ENCODE measurements around the gene CD79A.

The CD79A gene

DNA sequence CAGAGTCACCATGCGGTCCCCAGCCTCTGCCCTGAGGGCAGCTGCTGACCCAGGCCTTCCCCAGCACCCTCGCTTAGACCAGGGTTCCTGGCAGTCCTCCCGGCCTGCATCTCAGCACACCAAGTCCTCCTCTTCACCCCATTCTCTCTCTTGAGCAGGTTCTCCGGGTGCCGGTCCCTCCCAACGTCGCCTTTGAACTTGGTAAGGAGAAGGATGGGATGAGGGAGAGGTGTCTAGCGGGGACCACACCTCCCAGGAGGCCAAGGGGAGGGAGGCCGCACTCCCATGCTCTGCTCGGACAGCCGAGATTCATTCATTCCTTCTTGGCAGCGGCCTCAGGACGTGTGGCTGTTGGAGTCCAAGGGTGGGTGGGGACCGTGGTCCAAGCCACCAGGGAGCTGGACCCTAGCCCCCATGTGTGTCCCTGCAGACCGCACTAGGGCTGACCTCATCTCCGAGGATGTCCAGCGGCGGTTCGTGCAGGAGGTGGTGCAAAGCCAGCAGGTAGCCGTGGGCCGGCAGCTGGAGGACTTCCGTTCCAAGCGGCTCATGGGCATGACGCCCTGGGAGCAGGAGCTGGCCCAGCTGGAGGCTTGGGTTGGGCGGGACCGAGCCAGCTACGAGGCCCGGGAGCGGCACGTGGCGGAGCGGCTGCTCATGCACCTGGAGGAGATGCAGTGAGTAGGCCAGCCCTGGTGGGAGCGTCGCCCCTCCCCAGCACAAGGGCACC lies 15.3 kb downstream of the CD79A start:
- Histone ChIP-seq H3K27ac (no peak overlapping the region), H3K36me3 (peaks cover 27 to 86% (median 52%) of the 10 kb centered on the region in 3 donors), H3K27me3 (no peaks in the 10 kb centered on the region), H3K9me3 (no peaks in the 10 kb centered on the region), H3K4me1 (peaks cover 0 to 9% (median 0%) of the 10 kb centered on the region in 4 donors), H3K4me3 (no peak overlapping the region)
- intact Hi-C loops (cut with DNase I; ENCODE audit: low total_unique reads): no loop called here
- TF ChIP-seq CTCF (IDR thresholded peaks at IDR 0.05): no peak
- no peak for DNase-seq

DNA sequence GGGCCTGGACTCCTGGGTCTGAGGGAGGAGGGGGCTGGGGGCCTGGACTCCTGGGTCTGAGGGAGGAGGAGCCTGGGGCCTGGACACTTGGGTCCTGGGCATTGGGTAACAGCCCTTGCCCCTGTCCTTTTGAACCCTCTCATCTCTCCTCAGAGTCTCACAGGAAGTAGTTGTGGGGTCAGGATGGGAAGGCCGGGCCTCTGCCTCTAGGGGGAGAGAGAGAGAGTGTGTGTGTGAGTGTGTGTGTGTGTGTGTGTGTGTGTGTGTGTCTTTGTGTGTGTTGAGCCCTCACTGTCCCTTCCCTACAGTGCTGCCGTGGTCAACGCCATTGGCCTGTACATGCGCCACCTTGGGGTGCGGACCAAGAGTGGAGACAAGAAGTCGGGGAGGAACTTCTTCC lies 16.8 kb downstream of the CD79A start:
- intact Hi-C loops (cut with DNase I; ENCODE audit: low total_unique reads): no loop called here
- H3K27ac ChIP-seq: no peak overlapping the region
- no peaks in the 10 kb centered on the region for H3K4me1 ChIP-seq
- no peak for TF ChIP-seq CTCF (IDR thresholded peaks at IDR 0.05)
- H3K36me3 ChIP-seq: peaks cover 39 to 93% (median 62%) of the 10 kb centered on the region in 3 donors
- DNase-seq: no peak
- H3K4me3 ChIP-seq: no peak overlapping the region
- no peaks in the 10 kb centered on the region for H3K9me3 ChIP-seq
- H3K27me3 ChIP-seq: no peaks in the 10 kb centered on the region

- intact Hi-C loops (cut with DNase I; ENCODE audit: low total_unique reads): no loop called here
- Histone ChIP-seq H3K4me1 (no peaks in the 10 kb centered on the region), H3K4me3 (no peak overlapping the region), H3K27me3 (no peaks in the 10 kb centered on the region), H3K36me3 (peaks cover 40 to 93% (median 61%) of the 10 kb centered on the region in 3 donors), H3K9me3 (no peaks in the 10 kb centered on the region), H3K27ac (no peak overlapping the region)
- no peak for TF ChIP-seq CTCF (IDR thresholded peaks at IDR 0.05)
- no peak for DNase-seq
Measured at GRCh38 chr19:41894350-41894749, 17.3 kb downstream of the CD79A start.

DNA sequence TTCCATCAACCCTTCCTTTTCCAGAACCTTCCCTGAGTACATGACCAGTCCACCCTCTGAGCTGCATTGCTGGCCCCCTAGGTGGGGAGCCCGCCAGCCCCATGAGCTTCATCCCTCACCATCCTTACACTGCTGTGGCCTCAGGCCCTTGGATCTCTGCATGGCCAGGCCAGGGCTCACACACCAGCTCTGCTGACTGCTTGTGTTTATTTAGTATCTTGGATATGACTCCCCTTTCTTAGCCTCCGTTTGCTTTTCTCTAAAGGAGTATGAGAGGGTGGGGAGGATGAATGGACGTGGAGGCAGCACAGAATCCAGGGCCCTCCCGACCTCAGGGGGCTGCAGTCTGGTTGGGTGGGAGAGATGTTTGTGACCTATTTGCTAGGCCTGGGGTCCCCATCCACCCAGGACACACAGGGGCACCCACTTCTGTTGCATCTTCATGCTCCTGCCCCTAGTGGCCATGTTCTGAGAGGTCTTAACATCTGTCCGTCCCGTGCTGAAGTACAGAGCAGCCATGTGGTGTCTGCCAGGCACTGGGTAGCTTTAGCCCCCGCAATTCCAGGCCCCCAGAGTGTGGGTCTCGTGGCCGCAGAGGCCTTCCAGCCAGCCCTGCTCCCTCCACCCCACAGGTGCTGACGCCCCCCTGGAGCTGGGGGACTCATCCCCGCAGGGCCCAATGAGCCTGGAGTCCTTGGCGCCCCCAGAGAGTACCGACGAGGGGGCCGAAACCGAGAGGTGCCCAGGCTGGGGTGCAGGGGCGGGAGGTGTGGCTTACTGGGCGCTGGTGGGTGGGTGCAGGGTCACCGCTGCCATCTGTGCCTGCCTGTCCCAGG lies 18.9 kb downstream of the CD79A start:
- Histone ChIP-seq H3K9me3 (no peaks in the 10 kb centered on the region), H3K4me3 (no peak overlapping the region), H3K27ac (no peak overlapping the region), H3K4me1 (no peaks in the 10 kb centered on the region), H3K27me3 (no peaks in the 10 kb centered on the region), H3K36me3 (peaks cover 49 to 93% (median 69%) of the 10 kb centered on the region in 3 donors)
- DNase-seq: no peak
- no peak for TF ChIP-seq CTCF (IDR thresholded peaks at IDR 0.05)
- intact Hi-C loops (cut with DNase I; ENCODE audit: low total_unique reads): no loop called here

DNA sequence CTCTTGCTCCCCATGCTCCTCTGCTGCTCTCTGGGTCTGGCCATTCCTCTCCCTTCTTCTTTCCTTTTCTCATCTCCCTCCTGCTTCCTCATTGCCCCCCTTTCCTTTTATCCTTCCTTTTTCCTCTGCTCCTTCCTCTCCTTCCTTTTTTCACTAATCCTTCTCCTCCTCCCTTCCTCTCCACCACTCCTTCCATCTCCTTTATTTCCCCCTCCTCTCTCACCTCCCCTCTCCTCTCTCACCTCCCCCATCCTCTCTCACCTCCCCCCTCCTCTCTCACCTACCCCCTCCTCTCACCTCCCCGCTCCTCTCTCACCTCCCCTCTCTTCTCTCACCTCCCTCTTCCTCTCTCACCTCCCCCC lies 19.5 kb downstream of the CD79A start:
- TF ChIP-seq CTCF (IDR thresholded peaks at IDR 0.05): no peak
- no peaks in the 10 kb centered on the region for H3K9me3 ChIP-seq
- H3K27ac ChIP-seq: no peak overlapping the region
- no peaks in the 10 kb centered on the region for H3K27me3 ChIP-seq
- no peaks in the 10 kb centered on the region for H3K4me1 ChIP-seq
- intact Hi-C loops (cut with DNase I; ENCODE audit: low total_unique reads): no loop called here
- H3K4me3 ChIP-seq: no peak overlapping the region
- no peak for DNase-seq
- peaks cover 55 to 93% (median 74%) of the 10 kb centered on the region in 3 donors for H3K36me3 ChIP-seq
